Fibroblast of pulmonary artery (primary cell): Measurements from ENCODE around the gene ST6GALNAC4.
A peak's percentile ranks its signal among the peaks of the same experiment; 100 is the strongest.
"Not testable (repeated sequence)": the region's sequence is repeated elsewhere in the genome, so short reads cannot be mapped to it uniquely, and the experiment has no call there.

ENCODE experiments used
- DNase-seq: peaks from one replicate; pipeline ENCODE4 v3.0.0-alpha.2; 2010; ENCODE audit warnings: low read depth
- H3K4me3 ChIP-seq: replicated peaks from 2 replicates; pipeline ENCODE4 v1.5.1; 2011; ENCODE audit warnings: low read depth, mild to moderate bottlenecking, control low read depth, low read length, moderate library complexity
- TF ChIP-seq, protein P1 (sequence below): IDR thresholded peaks from 2 replicates; pipeline ENCODE4 v1.5.1; 2011; ENCODE audit warnings: mild to moderate bottlenecking, control low read depth, low read length, inconsistent platforms; ENCODE audit errors: missing control alignments

Gene ST6GALNAC4

DNA sequence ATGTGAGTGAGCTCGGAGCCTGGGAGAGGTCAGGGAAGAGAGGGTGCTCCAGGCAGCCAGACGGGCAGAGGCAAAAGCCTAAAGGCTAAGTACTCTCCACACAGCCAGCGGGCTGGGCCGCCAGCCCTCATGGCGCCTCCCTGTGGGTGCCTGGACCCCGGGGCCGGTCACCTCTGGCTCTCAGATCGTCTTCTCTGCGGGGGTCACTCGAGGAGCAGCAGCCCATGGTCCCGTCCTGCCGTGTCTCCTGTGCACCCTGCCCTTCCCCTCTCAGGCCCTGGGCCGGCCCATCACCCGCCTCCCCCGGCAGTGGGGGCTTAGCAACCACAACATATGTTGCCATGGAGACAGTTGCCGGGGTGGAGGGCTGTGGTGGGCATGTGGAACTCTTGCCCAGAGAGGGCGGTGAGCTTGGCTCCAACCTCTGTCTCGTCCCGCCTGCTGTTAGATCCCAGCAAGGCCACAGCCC, 43.6 kb downstream of the ST6GALNAC4 start:
- no peak overlapping the region for H3K4me3 ChIP-seq
- TF ChIP-seq, protein P1, sequence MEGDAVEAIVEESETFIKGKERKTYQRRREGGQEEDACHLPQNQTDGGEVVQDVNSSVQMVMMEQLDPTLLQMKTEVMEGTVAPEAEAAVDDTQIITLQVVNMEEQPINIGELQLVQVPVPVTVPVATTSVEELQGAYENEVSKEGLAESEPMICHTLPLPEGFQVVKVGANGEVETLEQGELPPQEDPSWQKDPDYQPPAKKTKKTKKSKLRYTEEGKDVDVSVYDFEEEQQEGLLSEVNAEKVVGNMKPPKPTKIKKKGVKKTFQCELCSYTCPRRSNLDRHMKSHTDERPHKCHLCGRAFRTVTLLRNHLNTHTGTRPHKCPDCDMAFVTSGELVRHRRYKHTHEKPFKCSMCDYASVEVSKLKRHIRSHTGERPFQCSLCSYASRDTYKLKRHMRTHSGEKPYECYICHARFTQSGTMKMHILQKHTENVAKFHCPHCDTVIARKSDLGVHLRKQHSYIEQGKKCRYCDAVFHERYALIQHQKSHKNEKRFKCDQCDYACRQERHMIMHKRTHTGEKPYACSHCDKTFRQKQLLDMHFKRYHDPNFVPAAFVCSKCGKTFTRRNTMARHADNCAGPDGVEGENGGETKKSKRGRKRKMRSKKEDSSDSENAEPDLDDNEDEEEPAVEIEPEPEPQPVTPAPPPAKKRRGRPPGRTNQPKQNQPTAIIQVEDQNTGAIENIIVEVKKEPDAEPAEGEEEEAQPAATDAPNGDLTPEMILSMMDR, result no peak
- no peak for DNase-seq

DNA sequence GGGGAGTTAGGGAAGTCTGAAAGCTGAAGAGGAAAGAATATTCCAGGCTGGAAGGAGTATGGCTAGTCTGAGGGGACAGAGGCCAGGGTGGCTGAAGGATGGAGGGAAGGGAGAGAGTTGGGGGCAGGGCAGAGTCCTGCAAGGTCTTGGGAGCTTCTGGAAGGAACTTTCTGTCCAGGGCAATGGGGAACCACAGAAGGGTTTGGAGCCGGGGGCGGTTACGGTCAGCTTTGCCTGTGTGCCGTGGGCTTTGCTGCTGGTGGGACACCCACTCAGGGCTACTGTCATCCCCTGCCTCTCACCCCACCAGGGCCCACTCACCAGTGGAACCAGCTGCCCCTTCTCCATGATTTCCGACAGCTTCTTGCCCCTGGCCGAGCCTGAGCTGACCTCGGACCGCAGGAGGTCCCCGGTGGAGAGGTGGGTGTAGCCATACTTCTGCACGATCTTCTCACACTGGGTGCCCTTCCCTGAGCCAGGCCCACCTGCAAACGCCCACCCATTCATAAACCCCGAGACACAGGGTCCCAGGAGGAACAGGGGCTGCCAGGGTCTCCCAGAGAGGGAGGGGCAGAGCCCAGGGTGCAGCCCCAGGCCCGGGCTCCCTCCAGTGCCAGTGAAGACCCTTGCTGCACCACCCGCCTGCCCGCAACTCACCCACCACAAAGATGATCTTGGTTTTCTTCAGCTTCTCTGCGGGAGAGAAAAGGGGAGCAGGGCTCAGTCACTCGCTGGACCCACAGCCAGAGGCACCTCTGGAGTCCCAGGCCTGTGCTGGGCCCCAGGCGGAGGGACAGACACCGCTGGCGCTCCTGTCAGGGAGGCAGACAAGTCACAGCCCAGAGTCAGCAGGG, 44.2 kb downstream of the ST6GALNAC4 start:
- TF ChIP-seq, protein P1, result no peak
- H3K4me3 ChIP-seq, result no peak overlapping the region
- no peak for DNase-seq

DNA sequence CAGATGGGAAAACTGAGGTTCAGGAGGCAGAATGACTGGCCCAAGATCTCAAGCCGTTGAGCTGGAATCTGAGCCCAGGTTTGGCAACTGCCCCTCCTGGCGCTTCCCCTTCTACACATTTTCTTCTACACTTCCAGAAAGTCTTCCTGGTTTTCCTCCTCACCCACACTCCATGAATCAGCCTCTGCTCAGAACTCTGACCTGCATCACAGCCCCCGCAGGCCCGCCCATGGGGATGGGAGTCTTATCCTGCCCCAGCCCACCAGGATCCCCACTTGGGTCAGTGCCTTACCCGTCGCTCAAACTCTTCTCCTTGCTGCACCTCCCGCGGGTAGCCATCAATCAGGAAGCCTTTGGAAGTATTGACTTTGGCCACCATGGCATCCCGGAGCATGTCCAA, 45.3 kb downstream of the ST6GALNAC4 start:
- DNase-seq, result peak; percentile 32
- H3K4me3 ChIP-seq, result no peak overlapping the region
- TF ChIP-seq, protein P1, result no peak

DNA sequence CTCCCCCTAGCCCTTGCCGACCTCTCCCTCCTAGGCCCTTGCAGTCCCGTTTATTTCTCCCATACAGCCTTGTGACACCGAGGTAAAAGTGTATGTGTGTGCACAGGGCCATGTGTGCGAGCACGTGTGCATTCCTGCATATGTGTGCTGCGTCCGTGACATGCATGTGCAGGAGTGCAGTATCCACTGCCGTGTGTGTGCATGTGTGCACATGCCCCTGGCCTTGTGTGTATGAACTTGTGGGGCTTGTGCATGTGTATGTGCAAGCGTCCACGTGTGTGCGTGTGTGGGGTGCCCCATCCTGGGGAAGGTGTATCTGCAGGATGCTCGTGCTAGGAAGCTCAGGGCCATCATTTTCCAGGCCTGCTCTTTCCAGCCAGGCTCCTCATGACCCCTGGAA, 46.0 kb downstream of the ST6GALNAC4 start:
- TF ChIP-seq, protein P1, result no peak
- DNase-seq, result no peak
- no peak overlapping the region for H3K4me3 ChIP-seq

DNA sequence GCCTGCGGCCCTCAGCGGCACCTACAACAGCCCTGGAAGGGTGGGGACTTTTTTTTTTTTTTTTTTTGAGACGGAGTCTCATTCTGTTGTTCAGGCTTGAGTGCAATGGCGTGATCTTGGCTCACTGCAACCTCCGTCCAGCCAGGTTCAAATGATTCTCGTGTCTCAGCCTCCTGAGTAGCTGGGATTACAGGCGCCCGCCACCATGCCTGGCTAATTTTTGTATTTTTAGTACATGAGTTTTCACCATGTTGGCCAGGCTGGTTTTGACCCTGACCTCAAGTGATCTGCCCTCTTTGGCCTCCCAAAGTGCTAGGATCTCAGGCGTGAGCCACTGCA, 46.7 kb downstream of the ST6GALNAC4 start:
- H3K4me3 ChIP-seq, DNase-seq: not testable (repeated sequence)

DNA sequence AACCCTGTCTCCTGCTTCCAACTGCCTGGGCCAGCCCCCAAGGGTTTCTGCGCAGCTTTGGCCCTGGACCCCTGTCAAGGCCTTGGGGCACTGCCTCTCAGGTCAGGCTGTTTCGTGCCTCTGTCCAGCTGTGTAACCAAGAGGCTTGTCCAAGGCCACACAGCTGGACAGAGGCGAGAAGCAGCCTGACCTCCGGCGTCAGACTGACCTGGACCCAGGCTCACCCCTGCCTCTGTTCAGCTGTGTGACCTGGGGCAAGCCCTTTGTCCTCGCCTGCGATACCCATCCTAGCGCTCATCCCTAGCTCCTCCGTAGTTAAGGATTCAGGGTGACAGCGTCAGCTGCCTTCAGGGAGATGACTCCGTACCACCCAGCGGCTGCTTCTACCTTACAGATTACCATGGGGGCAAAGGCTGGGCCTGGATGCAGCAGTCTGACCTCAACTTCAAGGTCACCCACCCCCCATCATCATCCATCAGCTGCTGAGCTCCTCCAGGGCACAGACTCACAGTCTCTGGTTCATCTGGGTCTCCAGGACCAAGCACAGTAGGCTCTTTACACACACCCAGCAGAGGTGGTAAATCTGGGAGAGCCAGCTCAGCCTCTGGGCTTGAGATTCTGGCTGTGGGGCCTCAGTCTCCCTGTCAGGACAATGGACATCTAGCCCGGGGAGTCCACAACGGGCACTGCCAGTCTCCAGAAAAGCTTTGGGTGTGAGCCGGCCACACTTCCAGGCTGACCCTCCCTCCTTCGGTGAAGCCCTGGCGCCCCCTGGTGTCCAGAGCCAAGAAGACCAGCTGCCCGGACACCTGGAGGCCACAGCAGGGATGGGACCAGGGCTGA, 47.3 kb downstream of the ST6GALNAC4 start:
- H3K4me3 ChIP-seq, result no peak overlapping the region
- TF ChIP-seq, protein P1, result peak; percentile 90
- DNase-seq, result peak; percentile 87

DNA sequence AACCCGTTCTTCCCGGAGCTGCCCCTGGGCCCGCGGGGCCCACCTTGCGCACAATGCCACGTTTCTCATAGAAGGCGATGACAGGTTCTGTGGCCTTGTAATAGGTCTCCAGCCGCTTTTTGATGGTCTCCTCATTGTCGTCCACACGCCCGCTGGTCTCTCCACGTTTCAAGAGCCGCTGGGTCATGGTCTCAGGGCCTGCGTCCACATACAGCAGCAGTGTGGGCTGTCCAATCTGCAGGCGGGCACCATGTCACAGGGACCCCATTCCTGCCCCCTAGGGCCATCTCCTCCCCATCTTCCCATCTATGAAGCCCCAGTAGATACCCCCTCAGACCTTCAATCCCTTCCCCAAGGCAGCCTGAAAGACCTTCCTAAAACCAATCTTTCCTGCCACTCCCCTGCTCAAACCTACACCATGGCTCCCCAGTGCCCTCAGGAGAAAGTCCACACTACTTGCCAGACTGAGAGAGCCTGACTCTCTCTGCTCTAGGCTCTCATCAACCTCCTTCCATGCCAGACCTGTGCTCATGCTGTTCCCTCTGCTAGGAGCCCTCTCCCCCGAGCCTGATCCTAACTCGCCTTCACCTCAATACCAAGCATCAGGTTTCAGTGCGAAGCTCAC, 48.5 kb downstream of the ST6GALNAC4 start:
- no peak for DNase-seq
- TF ChIP-seq, protein P1, result no peak
- no peak overlapping the region for H3K4me3 ChIP-seq
